ENCODE data around the gene GFER. TPM values are rescaled to one million over a fixed set of nuclear protein-coding genes. Genes with fewer than 3 reads are reported as not detected.
"Not testable (repeated sequence)": the region's sequence is repeated elsewhere in the genome, so short reads cannot be mapped to it uniquely, and the experiment has no call there.

GFER gene
- total RNA-seq, 1 donor from 2014 or later = 10.3 TPM

DNA sequence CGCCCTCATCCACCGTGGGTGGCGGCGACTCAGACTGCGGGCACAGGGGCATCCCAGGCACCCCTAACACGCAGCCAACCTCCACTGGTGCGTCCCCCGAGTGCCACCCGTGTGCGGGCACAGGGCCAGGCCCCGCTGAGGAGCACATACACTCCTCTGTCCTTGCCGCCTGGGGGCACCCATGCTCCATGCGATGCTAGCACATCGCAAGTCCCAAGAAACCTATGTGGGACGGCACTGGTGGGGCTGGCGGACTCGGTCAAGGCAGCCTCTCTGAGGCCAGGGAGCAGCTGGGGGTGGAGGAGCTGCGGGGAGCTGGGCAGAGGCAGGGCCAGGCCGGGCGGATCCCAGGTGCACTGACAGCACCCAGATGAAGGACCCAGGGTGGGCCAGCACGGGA is 21.7 kb downstream of the GFER start:
- no peak for DNase-seq (ENCODE audit: low read depth in 2 of 2)

DNA sequence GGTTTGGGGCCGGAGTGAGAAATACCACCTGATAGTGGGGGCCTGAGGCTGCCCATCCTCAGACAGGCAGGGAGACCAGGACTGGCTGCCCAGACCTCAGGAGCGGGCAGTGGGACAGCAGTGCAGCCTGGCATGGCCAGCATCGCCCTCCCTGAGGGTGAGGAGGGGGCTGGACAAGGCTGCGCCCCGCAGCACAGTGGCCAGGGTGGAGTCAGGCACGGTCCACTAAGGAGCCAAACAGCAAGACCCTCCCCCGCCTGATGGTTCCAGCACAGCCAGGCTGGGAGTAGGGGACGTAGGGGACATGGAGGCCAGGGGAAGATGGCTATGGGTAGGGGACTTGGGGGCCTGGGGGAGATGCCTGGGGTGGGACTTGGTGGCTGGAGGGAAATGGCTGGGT is 22.3 kb downstream of the GFER start:
- no peak for DNase-seq (ENCODE audit: low read depth in 2 of 2)

DNA sequence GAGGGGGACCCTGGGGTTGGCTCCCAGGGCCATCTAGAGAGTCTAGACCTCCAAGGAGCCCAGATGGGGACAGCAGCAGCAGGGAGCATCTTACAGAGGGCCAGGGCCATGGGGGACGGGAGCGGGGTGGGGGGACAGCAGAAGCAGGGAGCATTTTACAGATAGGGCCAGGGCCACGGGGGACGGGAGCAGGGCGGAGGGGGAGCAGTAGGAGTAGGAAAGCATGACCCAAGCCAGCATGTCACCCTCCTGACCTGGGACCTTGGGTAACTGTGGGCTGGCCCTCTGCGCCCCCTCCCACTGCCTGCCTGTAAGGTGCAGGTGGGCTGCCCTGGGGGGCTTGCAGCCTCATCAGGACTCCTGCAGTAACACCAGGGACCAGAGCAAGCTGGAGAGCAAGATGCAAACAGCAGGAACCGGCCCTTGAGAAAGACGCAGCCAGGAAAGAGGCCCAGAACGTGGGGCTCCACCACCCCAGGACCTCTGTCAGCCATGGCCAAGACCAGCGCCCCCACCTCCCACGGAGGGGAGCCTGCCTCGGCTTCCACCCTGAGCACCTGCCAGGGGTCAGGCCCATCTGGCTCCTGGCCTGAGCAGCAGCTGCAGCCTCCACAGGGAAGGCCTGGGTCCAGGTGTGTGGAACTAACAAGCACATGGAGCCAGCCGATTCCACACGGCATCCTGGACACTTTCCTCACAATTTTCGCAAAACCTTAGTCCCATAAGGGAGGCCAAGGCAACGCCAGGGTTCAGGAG is 23.3 kb downstream of the GFER start:
- DNase-seq (ENCODE audit: low read depth in 2 of 2) = no peak

DNA sequence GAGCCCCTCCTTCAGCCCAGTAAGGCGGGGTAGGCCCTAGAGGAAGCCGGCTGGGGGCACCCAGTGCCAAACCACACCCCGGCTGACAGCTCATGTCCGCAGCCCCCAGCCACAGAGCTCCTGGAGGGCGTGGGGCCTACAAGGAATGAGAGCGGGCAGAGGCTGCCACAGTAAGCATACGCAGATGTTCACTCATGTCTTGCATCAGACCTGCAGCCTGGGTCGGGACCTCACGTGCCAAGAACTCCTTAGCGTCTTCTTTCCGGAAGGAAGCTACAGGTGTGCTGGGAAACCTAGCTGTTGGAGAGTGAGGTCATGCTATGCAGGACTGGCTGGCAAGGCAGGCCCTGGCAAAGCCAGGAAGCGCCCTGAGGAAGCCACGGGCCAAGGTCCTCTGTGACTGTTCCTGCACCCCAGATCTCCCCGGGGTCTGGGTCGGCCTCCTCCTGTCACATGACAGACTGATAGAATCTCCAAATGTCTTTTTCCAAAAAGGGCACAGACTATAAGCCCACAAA is 24.1 kb downstream of the GFER start:
- peak in 1 of 2 donors; percentile 60 for DNase-seq (ENCODE audit: low read depth in 2 of 2)

DNA sequence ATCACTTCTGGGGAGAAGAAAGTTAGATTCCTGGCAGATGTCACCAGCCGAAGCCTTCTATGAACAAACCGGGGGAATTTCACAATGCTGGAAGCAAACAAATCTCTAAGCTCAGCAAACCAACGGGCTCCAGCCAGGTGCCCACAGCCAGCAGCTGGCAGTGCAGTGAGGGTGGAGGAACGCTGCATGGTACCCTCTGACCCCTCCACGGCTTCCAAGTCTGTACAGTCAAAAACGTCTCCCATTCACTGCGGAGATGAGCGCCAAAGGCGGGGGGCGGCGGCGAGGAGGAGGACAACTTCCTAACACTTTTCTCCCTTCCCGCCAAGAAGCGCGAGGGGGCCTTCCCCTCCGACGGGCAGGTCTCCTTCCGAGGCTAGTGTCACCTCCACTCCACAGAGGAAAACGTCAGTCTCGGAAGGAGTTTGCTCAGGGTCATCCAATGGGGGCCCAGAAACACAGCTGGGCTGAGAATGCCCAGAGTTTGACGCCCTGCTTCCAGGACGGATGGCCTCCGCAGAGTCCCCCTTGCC is 24.7 kb downstream of the GFER start:
- DNase-seq (ENCODE audit: low read depth in 2 of 2) = peak in 1 of 2 donors; percentile 38

DNA sequence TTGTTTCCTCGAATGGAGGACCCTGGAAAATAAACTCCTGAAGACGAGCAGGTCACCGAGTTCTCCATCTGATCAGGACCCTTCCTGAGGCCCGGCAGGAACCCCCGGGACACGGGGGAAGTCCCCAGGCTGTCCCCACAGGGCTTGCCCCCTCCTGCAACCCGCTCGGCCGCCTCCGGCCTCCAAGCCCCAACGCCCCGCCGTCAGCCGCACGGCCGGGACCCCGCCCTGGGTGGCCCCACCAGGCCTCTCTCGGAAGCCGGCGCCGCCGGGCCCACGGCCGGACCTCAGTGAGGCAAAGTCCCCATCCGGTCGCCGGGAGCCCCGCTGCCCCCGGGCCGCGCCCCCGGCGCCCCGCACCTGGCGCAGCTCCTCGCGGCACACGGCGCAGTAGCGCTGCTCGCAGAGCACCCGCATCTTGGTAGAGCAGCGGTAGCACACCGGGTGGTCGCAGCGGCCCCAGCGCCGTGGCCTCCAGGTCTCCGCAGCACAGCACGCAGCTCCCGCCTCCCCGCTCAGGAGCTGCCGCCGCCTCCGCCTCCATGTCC is 25.2 kb downstream of the GFER start:
- no peak for DNase-seq (ENCODE audit: low read depth in 2 of 2)

DNA sequence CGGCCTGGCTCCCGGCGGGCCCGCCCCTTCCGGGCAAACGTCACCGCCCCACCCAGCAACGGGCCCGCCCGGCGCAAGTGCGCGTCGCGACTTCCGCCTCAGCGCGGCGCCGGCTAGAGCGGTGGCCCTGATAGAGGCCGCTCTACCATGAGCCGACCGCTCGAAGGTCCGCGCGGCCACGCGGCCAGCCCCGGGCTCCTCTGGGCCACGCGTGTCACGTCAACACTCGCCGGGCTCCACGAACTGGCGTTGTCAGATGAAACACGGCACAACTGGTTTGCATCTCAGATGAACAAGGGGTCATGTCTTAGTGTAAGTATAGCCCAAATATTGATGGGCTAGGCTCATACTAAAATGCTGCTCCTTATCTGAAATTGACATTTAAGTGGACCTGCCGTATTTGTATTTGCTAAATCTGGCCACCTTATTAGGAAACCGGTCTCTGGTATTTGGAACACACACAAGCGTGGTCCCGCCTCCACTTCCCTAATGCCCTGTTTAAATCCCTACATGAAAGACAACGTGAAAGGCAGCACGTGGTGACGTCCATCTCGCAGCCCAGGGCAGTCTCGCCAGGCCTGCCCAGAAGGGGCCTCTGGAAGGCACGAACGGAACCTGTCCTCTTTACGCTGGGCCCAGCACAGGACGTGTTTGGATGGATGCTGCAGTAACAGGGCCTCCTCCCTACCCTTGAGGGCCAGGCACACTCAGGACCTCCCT is 26.0 kb downstream of the GFER start, which contains the start of gene ZNF598:
Gene ZNF598 (minus strand): TSS at position 31 of the 720 bp plus-strand sequence.
- DNase-seq (ENCODE audit: low read depth in 2 of 2) = peak; percentile 69 to 92

DNA sequence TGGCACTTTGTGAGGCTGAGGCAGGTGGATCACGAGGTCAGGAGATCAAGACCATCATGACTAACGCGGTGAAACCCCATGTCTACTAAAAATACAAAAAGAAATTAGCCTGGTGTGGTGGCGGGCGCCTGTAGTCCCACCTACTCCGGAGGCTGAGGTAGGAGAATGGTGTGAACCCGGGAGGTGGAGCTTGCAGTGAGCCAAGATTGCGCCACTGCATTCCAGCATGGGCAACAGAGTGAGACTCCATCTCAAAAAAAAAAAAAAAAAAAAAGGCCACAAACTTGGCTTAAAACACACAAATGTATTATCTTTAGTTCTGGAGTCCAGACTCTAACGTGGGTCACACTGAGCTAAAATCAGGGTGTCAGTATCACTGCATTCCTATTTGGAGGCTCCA is 27.7 kb downstream of the GFER start:
- DNase-seq (ENCODE audit: low read depth in 2 of 2) = not testable (repeated sequence)

DNA sequence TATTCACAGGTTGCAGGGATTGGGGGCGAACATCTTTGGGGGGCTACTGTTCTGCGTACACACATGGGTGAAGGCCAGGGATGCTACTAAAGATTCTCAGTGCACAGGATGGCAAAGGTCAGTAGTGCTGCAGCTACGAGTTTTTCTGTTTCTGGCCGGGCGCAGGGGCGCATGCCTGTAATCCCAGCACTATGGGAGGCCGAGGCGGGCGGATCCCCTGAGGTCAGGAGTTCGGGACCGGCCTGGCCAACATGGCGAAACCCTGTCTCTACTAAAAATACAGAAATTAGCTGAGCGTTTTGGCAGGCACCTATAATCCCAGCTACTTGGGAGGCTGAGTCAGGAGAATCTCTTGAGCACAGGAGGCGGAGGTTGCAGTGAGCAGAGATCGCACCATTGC is 29.5 kb downstream of the GFER start:
- DNase-seq (ENCODE audit: low read depth in 2 of 2) = no peak

DNA sequence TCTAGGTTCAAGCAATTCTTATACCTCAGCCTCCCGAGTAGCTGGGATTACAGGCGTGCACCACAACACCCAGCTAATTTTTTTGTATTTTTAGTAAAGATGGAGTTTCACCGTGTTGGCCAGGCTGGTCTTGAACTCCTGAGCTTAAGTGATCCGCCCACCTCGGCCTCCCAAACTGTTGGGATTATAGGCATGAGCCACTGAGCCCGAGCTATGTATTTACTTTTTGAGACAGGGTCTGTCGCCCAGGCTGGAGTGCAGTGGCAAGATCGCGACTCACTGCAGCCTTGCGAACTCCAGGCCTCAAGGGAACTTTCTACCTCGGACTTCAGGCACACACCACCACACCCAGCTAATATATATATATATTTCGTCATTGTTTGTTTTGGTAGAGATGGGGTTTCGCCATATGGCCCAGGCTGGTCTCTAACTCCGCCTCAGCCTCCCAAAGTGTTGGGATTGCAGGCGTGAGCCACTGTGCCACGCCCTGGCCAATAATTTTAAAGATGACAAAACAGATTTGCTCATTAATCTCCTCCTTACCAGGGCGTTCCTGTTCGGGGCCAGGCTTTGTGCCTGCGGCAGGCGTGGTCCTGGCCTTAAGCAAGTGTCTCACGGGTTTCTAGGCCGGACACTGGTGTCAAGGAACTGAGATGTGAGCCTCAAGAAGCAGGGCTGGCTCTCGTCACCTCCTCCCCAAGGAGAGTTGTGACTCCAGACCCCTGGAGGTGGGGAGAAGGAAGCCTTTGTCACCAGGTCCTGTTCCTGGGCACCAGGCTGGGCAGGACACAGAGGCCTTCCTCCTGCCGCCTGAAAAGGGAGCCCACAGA is 31.3 kb downstream of the GFER start:
- no peak for DNase-seq (ENCODE audit: low read depth in 2 of 2)

DNA sequence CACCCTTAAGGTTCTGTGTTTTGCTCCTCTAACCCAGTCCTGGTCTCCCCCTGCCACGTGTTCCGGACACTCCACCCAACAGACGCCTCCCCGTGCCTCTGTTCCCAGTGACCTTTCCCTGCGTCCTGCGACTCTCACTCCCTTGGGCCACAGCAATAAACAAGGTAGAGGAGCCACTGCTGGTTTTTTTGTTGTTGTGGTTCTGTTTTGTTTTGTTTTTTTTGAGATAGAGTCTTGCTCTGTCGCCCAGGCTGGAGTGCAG is 31.9 kb downstream of the GFER start:
- no peak for DNase-seq (ENCODE audit: low read depth in 2 of 2)

DNA sequence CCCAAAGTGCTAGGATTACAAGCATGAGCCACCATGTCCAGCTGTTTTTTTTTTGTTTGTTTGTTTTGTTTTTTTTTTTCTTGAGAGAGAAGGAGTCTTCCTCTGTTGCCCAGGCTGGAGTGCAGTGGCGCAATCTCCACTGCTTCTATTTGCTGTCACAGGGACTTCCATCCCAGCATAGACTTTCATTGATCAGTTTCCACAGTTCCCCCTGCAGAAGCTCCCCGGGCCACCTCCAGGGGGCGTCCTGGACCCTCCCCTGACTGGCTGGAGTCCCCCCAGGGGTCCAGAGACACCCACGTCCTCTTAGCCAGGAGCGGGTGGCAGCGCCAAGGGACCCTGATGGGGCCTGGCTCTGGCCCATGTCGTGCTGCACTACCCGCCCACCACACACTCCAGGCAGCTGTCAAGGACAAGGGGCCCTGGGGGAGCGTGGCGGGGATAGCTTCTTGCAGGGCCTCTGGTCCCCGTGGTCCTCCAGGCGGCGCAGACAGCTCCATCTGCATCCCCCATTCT is 32.5 kb downstream of the GFER start:
- DNase-seq (ENCODE audit: low read depth in 2 of 2) = no peak

DNA sequence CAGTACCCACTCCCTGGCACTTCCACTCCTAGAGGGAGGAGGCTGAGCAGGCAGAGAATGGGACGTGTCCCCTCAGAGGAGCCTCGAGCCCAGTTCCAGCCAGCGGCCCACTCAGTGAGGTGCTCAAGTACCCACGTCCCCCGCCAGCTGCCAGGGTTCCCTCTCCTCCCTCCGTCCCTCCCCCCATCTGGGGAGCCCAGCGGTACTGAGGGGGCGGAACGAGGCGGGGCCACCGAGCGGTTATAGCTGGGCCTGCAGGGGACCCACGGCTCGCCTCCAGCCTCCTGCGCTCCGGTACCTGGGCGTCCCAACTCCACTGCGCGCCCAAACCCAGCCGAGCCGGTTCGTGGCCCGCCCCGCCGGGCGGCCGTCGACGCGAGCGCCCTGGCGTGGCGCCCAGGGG is 35.5 kb downstream of the GFER start, which contains the start of gene NPW:
Gene NPW (plus strand): TSS at position 268 of the 403 bp plus-strand sequence.
- no peak for DNase-seq (ENCODE audit: low read depth in 2 of 2)

DNA sequence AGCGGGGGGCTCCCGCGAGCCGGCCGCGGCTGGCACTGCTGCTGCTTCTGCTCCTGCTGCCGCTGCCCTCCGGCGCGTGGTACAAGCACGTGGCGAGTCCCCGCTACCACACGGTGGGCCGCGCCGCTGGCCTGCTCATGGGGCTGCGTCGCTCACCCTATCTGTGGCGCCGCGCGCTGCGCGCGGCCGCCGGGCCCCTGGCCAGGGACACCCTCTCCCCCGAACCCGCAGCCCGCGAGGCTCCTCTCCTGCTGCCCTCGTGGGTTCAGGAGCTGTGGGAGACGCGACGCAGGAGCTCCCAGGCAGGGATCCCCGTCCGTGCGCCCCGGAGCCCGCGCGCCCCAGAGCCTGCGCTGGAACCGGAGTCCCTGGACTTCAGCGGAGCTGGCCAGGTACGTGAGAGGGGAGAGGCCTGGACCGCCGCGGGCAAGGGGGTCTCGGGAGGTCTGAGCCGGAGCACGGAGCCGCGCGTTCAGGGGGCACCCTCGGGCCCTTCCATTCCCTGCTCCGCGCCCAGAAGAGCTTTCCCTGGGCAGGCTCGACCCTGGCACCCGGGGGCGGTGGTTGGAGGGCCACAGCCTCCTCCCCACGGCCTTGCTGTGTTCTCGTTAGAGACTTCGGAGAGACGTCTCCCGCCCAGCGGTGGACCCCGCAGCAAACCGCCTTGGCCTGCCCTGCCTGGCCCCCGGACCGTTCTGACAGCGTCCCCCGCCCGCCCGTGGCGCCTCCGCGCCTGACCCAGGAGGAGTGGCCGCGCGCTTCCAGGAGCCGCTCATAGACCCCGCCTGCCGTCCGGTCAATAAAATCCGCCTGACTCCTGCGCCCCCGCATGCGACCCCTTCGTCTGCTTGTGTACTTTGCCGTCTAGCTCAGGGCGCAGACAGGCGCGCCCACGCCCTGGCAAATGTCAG is 36.2 kb downstream of the GFER start:
- DNase-seq (ENCODE audit: low read depth in 2 of 2) = no peak

DNA sequence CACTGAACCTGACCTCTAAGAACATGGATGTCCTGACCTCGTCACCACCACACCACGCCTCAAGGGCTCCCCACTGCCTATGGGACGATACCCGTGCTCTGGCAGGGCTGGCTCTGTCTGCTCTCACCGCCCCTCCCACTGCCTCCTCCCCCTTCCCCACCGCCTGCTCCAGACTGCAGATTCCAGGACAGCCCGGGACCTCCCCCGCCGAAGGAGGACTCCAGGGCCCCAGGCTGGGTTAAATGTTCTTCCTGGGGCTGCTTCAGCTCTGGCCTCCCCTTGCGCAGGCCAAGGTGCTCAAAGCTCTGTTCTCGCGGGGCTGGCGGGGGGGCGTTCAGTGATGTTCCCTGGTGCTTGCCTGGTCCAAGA is 38.7 kb downstream of the GFER start:
- DNase-seq (ENCODE audit: low read depth in 2 of 2) = peak in 1 of 2 donors; percentile 36

DNA sequence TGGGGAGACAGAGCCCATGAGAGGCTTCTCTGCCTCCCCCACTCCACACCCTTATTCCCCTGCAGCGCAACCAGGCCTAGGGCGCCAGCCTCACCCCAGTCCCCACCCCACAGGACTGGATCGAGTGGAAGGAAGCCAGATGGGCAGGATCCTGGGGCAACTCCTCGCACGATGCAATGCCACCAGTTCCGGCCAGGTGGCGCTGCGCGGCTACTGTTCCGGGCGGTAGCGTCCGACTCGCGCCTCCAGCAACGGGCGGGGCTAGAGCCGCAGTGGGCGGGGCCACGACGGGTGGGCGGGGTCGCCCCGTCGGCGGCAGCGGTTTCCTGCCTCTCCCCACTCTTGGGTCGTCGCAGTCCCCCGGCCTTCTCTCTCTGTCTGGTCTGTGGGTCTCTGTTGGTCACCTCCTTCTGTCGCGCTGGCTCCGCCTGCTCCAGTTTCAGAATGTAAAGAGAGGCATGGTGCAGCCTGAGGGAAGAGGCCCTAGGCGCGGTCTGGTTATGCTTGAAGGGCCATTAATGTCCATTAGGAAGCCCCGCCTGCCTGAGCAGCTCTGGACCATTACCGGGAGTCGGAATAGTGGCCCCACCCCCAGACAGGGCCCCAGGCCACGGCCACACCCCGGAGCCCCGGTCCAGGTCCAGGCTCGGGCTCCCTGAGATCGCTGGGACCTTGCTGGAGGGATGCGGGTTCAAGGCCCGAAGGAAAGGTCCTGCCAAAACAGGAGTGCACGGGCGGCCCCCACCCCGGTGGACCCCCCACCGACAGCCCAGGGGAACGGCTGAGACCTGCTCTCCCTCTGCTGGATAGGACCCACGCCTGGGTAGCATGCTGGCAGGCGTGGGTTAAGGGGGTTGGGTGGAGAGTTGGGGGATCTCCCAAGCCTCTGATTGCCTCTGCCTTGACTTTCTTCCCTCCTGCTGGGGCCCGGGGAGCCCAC is 39.4 kb downstream of the GFER start:
- DNase-seq (ENCODE audit: low read depth in 2 of 2) = peak; percentile 69 to 89

DNA sequence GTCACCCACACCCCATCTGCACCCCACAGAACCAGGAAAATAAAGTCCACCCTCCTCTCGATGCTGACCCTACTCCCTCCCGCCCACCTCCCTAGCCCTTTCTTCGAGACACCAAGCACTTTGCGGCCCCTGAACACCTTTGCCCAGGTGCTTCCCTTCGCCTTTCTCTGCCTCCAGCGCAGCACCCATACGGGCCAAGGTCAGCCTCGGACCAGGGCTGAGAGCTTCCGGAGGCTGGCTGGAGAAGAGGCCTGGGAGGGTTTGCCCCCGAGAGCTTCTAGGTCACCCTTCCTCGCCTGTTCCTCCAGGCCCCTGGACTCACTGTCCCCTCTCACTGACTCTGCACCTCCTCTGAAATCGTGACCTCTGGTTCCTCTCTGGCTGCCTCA is 40.0 kb downstream of the GFER start:
- DNase-seq (ENCODE audit: low read depth in 2 of 2) = no peak

DNA sequence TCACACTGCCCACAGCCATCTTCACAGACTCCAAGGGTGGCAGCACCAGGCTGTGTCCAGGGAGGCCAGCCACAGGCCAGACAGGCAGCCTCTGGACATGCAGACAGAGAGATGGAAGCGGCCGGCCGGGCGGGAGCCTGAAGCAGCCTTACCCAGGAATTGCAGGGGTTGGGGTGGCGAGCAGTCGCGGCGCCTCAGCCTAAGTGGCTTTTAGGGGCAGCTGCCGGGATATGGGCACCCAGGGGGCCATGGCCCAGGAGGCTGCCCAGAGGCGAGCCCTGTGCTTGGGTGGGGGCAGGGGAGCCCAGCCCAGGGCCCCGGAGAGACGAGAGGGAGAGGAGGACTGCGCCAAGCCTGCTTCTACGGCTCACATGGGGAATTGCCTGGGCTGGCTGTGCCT is 41.3 kb downstream of the GFER start:
- no peak for DNase-seq (ENCODE audit: low read depth in 2 of 2)

DNA sequence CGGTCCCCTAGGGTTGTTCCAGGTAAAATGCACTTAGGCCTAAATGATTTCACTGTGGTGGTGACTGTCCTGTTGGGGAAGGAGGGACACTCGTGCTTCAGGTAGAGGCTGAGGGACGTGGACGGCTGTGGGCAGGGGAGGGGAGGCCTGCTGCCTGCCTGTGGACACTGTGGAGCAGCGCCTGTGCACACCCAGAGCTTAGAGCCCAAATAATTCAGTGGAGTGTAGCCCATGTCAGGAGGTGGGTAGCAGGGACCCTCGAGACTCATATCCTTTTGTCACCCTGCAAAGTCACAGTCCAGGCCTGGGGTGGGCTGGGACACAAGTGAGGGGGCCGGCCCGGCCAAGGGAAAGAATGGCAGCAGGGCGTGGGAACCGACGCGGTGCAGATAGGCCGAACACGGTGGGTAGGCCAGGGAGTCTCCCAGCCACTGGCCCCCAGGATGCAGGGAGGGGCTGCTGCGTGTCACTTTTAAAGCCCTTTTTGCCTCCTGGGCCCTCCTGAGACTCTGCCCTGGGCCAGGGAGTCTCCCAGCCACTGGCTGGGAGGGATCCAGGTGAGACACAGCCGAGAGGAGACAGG is 42.0 kb downstream of the GFER start:
- DNase-seq (ENCODE audit: low read depth in 2 of 2) = no peak
